Activated CD4-positive, alpha-beta T cell treated with anti-CD3 and anti-CD28 coated beads, Interleukin-2, amount 50 U/mL, for 4 hours (primary cell): Measurements from ENCODE around the gene ITSN2.
"Not testable (repeated sequence)": the region's sequence is repeated elsewhere in the genome, so short reads cannot be mapped to it uniquely, and the experiment has no call there.

ENCODE experiments used
- DNase-seq, 2 experiments: peaks; one replicate each; pipeline ENCODE4 v3.0.0-alpha.2; 2020

The ITSN2 gene

DNA sequence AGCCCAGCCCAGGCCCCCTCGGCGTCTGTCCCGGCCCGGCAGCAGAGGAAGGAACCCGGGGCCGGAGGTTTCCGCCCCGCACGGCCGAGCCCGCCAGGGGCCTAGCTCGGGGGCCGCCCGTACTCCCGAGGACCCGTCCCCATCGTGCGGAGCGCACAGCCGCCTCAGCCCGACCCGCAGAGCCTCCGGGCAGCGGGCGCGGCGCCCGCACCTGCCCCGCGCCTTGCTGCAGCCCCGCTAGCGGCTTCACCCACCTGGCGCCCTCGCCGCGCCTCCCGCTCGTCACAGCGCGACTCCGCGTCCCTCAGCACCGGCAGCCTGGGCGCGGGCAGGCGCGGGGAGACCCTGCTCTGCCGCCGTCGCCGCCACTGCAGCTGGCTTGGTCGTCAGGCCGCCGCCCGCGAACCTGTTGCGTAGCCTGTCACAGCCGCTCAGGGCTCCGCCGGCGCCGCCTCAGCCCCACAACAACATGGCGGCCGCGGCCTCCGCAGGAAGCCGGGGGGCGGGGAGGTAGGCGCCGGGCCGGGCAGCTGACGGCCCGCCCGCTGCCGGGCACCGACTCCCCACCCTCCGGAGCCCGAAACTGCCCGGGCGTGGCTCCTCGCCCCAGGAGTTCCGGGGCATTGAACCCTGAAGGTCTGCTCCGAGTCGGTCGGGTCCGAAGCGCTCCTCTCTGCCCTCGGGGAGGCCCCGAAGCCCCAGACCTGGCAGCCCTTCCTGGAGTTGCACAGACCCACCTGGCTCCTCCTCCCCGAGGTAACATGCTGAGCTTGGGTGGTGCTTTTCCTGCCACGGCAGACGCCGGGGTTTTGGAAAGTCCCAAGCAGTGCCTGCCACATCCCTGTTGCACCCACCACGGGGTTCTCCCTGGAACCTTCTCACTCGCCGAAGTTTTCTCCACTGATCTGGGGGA, at the start of gene ITSN2:
Gene ITSN2 (minus strand): TSS at position 487 of the 913 bp plus-strand sequence. CDS start 32,454 bp downstream, outside the sequence.
- peak; percentile 71 to 72 for DNase-seq

DNA sequence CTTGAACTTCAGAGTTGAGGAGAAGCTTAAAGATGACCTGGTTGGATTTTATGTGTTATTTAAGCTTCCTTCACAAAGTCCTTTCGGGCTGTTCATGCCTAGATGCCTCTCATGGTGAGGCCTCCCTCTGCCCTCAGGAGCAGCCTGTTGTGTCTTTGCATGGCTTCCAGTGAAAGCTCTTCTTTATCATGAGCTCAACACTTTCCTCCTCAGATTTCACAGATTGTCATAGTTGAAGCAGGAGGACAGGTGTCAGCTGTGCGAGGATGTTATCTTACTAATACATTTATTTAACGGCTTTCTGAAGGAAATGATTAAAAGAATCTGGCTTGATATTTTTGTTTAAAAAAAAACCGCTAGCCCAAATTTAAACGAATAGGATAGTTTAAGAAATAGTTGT, 48.8 kb upstream of the ITSN2 start:
- no peak for DNase-seq

DNA sequence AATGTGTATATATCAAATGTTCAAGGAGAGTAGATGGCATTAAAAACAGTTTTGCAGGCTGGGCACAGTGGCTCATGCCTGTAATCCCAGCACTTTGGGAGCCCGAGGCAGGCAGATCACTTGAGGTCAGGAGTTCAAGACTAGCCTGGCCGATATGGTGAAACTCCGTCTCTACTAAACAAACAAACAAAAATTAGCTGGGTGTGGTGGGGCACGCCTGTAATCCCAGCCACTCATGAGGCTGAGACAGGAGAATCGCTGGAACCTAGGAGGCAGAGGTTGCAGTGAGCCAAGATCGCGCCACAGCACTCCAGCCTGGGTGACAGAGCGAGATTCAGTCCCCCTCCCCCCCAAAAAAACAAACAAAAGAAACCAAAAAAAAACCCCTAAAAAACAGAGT, 48.4 kb upstream of the ITSN2 start:
- not testable (repeated sequence) for DNase-seq

DNA sequence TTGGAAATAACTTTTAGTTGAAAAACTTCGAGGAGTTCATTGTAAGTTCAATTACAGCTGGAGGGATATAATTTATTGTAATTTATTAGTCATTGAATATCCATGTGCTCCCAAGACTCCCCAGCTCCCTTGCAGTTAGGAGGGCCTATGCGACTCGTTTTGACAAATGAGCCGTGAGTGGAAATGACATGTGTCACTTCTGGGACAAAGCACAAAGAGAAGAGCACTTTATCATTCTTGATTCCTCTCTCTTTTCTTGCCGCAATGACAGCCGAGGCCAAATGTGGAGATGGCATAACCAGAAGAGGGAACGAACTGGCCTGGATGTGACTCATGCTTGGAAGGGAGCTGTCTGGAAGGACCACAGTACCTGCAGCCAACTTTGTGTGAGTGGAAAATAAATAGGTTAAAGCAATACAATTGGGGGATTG, 44.2 kb upstream of the ITSN2 start:
- no peak for DNase-seq

DNA sequence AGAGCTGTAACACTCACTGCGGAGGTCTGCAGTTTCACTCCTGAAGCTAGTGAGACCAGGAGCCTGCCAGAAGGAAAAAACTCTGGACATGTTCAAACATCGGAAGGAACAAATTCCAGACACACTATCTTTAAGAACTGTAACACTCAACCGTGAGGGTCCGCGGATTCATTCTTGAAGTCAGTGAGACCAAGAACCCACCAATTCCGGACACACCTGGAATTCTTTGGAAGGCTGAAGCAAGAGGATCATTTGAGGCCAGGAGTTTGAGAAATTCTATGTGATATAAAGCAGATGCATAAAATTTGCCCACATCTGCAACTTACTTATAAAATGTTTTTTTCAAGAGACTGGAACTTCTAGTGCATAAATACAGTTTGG, 43.5 kb upstream of the ITSN2 start:
- no peak for DNase-seq

DNA sequence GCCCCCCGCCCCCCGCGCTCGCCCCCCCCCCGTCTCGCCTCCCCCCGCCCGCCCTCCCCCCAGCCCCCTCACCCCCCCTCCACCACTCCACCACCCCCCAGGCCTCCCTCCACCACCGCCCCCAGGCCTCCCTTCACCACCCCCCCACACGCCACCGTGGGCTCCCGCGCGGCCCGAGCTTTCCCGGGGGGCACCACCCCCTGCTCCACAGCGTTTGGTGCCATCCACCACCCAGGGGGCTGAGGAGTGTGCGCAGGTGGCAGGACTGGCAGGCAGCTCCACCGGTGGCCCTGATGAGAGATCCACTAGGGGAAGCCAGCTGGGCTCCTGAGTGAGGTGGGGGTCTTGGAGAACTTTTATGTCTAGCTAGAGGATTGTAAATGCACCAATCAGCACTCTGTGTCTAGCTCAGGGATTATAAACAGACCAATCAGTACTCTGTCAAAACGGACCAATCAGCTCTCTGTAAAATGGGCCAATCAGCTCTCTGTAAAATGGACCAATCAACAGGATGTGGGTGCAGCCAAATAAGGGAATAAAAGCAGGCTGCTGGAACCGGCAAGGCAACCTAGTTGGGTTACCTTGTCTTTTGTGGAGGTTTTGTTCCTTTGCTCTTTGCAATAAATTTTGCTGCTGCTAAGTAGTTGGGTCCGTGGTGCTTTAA, 43.0 kb upstream of the ITSN2 start:
- DNase-seq = no peak

DNA sequence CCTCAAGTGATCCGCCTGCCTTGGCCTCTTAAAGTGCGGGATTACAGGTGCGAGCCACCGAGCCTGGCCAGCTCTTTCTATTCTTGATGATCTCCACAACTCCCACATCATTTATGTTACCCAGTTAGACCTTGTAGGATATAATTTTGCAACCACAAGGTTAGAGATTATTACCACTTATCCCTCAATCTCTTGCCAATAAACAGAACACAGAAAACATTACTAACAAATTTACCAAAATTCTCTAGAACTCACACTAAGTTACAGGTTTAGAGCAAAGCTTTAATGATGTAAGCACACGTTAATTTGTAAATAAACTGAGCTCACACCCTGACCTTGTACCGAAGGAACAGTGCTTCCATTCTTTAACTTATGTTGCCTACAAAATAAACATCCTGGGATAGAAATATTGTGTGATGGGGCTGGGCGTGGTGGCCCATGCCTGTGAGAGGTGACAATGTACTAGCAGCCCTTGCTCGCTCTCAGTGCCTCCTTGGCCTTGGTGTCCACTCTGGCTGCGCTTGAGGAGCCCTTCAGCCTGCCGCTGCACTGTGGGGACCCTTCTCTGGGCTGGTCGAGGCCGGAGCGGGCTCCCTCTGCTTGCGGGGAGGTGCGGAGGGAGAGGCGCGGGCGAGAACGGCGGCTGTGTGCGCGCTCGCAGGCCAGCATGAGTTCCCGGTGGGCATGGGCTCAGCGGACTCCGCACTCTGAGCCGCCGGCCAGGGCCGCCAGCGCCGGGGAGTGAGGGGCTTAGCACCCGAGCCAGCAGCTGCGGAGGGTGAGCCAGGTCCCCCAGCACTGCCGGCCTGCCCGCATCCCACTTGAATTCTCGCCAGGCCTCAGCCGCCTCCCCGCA, 42.1 kb upstream of the ITSN2 start:
- DNase-seq = no peak

DNA sequence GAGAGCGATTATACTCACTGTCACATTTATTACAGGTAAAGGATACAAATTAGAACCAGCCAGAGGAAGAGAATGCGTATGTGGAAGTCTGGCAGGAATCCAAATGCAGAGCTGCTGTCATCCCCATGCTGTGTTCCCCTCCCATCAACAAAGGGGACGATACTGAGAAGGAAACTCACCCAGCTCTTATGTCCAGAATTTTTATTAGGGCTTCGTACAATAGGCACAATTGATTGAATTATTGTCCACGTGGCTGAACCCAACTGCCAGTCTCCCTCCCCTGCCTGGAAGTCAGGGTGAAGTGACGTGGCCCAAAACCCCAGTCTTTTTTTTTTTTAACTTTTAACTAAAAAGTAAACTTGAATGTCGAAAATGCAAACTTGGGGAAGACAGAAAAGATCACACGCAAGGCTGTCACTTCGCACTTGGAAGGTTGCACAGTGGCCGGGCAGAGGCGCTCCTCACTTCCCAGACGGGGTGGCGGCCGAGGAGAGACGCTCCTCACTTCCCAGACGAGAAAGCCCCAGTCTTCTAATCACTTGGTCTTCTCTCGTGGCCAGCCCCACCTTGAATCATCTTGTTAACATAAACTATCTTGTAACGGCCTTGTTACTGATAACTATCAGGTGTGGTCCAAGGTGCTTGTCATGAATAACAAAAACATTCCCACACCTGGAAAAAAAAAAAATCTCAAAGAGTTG, 40.0 kb upstream of the ITSN2 start:
- no peak for DNase-seq

DNA sequence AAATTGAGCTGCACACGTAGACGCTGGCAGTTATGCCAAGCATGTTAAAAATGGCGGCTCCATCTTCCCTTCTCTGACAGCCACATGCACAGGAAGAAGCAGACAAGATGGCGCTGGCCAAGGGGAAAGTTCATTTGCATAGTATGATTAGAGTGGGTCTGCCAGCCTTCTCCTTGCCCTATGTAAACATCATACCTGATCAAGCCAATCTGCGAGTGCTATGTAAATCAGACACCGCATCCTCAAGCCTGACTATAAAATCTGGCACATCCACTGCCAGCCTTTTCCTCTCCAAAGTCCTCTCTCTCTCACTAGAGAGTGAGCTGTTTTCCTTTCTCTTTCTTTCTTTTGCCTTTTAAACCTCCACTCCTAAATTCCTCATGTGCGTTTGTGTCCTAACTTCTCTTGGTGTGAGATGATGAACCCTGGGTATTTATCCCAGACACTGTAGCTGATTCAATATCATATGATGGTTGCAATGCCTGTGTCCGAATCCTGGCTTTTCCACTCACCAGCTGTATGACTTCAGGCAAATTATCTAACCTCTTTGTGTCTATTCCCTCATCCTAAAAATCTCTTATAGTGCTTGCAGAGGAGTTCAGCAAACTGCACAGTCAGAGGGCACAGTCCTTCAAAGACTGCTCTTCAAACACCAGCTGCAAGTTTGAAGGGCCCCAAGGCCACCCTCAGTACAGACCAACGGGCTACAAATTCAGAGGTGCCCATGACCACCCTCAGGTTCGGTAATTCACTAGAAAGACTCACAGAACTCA, 39.3 kb upstream of the ITSN2 start:
- DNase-seq = no peak

DNA sequence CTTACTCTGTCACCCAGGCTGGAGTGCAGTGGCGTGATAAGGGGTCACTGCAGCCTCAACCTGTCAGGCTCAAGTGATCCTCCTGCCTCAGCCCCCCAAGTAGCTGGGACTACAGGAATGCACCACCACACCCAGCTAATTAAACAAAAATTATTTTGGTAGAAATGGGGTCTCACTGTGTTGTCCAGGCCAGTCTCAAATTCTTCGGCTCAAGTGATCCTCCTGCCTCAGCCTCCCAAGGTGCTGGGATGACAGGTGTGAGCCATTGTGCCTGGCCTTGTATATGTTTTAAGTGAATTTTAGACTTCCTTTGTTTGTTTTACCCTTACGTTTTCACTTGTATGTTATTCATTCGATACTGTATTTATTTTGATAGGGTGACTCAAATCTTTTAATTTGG, 34.7 kb upstream of the ITSN2 start:
- no peak for DNase-seq

DNA sequence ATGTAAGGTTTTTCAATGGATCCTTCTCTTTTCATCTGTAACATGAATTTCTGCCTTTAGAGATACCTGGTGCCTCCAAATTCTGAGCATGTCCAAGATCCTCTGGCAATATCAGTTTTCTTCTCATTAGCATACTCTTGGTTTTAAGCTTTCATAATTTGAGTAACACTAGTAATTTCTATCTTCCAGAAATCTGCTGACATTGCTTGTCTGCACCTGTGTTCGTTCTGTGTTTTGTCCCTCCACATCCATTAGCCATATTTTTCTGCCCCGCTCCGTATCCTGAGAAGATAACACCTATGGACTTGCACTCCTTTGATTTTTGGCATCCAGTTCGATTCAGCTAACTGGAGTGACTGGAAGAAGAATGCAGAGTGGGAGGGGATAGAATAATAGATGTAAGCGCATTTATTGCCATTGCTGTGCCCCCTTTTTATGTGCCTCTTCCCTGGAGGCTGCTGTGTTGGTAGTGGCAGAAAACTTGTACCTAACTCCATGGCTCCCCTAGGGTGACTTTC, 32.3 kb upstream of the ITSN2 start:
- DNase-seq = no peak

DNA sequence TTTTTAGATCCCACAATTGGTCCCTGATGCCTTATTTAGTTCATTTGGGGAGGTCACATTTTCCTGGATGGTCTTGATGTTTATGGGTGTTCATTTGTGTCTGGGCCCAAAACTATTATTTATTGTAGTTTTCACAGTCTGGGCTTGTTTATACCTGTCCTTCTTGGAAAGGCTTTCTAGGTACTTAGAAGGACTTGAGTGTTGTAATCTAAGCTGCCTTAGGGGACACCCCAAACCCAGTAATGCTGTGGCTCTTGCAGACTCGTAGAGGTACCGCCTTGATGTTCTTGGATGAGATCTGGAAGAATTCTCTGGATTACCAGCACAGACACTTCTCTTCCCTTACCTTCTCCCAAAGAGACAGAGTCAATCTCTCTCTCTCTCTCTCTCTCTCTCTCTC, 25.0 kb upstream of the ITSN2 start:
- no peak for DNase-seq

DNA sequence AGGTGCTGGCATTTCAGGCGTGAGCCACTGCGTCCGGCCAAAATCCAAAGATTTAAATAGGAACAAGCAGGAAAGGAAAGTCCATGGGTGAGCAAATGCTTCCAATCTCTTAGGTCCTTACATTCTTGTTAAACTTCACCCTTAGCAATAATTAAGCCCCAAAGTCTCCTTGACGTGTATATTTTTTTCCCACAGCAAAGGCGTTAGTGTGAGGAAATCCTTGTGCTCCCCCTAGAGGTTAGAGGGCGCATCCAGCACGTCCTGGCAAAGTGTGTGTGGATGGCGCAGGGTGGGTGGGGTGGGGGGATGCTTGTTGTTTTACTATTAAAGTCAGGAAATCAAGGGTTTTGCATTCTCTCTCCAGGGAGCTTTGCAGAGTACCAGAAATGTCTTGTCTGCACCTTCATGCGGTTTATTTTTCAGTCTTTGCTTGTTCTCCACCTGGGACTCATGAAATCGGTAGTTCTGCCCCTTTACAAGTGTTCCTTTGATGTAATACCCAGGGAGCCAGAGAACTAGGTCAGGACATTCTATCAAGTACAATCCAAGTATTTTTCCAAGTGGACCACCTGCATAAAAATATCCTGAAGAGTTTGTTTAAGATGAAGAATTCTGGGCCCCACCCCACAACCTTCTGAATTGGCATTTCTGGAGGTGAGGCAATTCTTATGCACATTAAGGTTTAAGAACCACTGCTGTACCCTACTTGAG, 22.2 kb upstream of the ITSN2 start:
- peak; percentile 47 to 55 for DNase-seq

DNA sequence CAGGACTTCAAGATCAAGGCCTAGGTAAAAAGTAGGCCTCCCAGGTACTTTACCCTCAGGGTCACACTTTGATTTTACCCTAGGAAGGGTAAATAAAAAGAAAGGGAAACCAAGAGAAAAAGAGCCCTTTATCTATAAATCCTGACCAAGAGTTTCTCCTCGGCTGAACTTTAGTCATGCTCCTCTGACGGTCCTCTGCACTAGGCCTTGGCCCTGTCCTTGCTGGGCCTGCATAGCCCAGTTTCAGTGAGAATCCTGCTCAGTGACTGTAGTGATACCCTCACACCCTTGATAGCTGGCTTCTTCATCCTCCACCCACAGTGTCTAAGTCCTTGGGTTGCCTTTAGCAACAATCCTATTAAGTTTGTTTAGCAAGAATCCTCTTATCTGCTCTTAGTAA, 20.5 kb upstream of the ITSN2 start:
- DNase-seq = no peak

DNA sequence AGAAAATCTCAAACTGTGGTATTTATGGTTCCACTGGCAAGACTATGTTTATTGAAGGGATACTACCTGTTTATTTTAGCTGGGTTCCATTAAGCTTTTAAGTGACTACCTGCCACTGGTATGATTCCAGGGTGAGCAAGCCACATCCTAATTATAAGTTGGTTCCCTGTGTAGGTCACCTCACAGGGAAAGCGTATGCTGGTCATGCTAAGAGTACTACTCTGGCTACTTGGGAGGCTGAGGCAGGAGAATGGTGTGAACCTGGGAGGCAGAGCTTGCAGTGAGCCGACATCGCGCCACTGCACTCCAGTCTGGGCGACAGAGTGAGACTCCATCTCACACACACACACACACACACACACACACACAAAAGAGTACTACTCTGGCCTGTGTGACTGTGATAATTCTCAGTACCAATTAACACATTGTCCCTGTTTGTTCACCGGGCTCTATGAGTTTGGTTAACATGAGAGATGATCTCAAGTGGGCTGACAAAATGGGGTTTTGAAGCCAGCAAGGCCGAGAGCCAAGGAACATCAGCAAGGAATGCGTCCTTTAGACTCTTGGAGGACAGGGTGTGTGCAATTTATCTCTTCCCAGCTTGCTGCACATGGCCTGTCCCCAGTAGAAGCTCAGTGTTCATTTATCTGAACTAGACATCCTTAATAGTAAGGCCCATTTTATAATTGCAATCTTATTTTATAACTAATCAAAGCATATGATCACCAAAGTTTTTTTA, 15.2 kb upstream of the ITSN2 start:
- no peak for DNase-seq

DNA sequence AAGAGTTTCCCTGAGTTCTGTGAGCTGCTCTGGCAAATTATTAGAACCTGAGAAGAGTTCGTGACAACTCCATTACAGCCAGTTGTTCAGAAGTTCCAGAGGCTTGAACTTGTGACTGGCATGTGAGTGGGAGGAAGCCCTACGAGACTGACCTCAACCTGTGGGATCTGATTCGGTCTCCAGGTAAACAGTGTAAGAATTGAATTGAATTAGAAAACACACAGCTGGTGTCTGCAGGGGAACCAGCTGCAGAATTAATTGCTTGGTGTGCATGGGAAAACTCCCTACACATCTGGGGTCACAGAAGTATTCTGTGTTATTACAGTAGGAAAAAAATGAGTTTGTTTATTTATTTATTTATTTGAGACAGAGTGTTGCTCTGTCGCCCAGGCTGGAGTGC, 14.0 kb upstream of the ITSN2 start:
- DNase-seq = no peak

DNA sequence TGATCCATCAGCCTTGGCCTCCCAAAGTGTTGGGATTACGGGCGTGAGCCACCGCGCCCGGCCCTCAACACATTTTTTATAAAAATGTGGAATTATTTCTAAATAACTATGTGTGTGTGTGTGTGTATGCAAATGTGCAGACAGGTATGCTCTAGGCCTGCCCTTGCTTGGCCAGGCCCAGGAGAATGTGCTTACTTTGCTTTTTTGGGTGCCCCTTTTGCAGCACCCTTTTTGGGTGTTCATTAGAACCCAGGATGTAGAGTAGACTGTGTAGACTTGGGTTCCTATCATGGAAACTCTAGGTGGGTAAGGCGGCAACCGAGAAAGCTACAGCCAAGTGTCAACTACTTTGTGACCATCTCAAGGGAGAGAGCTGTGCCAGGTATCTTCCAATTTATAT, 11.7 kb upstream of the ITSN2 start:
- DNase-seq = no peak

DNA sequence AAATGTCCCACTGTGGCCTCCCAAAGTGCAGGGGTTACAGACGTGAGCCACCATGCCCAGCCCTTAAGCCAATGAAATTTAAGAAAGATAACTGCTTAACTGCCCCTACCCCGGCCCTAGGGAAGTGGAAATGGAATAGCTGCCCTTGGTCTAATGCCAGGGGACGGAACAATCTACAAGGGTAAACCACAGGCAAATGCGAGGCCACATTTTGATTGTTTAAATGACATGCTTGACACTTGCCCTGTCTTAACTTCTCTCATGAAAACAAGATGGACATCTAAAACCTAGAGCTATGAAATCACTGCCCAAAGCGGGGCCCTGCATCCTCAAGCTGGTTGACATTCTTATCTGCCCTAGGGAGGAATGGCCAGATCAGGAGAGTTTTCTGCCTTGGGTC, 5.5 kb upstream of the ITSN2 start:
- no peak for DNase-seq

DNA sequence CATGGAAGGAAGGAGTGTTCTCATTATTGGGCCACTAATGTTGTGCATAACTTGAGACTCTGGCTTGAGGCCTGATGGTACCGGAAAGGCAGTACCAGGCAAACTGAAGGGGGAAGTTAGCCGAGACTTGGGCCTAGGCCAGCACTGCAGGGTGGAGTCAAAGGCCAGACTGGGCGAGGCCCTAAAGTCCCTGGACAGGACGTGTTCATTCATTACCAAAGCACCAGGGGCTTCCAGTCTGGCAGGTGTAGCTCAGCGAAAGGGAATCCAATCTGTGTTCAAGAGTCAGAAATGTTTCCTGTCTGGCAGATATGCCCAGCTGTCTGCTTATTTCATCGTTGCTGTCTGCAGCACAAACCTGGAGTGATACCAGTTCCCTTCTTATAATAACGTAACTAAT, 4.7 kb upstream of the ITSN2 start:
- no peak for DNase-seq

DNA sequence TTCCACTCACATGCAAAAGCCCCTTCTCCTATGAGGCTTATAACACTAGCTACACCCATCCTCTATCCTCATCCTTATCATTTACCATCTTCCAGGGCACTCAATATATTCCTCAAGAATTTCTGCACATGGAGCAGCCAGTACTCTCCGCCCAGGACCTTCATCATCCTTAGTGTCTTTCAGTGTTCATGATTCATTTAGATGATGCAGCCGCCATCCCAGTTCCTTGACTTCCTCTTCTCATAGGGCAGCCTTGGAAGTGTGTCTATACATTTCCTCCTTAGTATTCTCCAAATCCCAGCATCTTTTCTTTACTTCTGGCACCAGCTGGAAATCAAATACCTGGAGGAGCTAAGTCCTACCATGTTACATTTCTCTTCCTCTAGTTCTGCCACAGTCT, 3.0 kb upstream of the ITSN2 start:
- DNase-seq = no peak
